Right atrium auricular region (tissue), 2 donors: ENCODE data around the gene PRDM2. TPM values are rescaled to one million over a fixed set of nuclear protein-coding genes. Genes with fewer than 3 reads are reported as not detected.

Experiments used
- DNase-seq: peaks from one replicate; pipeline ENCODE4 v3.0.0-alpha.2; 2019; ENCODE audit warnings: low spot score
- H3K27ac ChIP-seq, 2 donors: fragments of 200-600 bp; sonication (generic); 1 replicate in 1 of 2; 2 replicates in 1 of 2; pipeline ENCODE4 v1.5.1; 2016 to 2019
- H3K27me3 ChIP-seq, 2 donors: fragments of 200-600 bp; sonication (generic); one replicate each; pipeline versions ENCODE4 v1.5.1 to v1.6.0; 2017 to 2019
- H3K36me3 ChIP-seq: fragments of 200-600 bp; sonication (generic); one replicate; pipeline ENCODE4 v1.5.1; 2016
- H3K4me1 ChIP-seq, 2 donors: fragments of 200-600 bp; sonication (generic); one replicate each; pipeline versions ENCODE4 v1.5.1 to v1.6.0; 2017 to 2019
- H3K4me3 ChIP-seq, 2 donors: fragments of 200-600 bp; sonication (generic); 1 replicate in 1 of 2; 2 replicates in 1 of 2; pipeline ENCODE4 v1.5.1; 2017 to 2019; ENCODE audit warnings: mild to moderate bottlenecking in 1 of 2, moderate library complexity in 1 of 2
- H3K9me3 ChIP-seq, 2 donors: fragments of 200-600 bp; sonication (generic); one replicate each; pipeline ENCODE4 v1.5.1; 2019
- total RNA-seq, 2 donors: library from RNA; depleted of rRNA; stranded (reverse); fragments of >200 nt; gene quantifications; one replicate each; pipeline ENCODE4 v1.1.0, GENCODE V29; 2016
- TF ChIP-seq, protein P1 (sequence below), 2 donors: fragments of 200-600 bp; sonication (generic); IDR thresholded peaks; one replicate each; pipeline ENCODE4 v1.5.1; 2019; ENCODE audit warnings: antibody characterized with exemption in 2 of 2

The PRDM2 gene
- total RNA-seq, 2 donors from 2014 or later: 20.5 to 22.8 TPM

DNA sequence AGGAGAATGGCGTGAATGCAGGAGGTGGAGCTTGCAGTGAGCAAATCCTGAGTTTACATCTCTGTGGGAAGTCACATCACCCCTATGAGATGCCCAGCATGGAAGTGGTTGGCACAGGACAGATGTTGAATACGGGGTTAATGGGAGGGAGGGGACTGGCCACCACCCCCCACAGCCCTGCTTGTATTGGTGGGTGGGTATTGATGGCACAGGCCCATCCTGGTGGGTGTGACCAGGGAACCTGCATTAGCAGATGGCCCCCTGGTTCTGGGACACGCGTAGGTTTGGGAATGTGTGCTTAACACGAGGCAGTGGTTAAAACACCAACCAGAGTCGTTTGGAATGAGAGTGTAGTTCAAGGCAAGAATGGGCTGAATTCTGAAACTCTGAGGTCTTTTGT lies 117.9 kb downstream of the PRDM2 start:
- H3K4me1 ChIP-seq: no peaks in the 10 kb centered on the region
- H3K27ac ChIP-seq: no peak overlapping the region
- H3K36me3 ChIP-seq: peaks cover 5% of the 10 kb centered on the region
- TF ChIP-seq, protein P1, sequence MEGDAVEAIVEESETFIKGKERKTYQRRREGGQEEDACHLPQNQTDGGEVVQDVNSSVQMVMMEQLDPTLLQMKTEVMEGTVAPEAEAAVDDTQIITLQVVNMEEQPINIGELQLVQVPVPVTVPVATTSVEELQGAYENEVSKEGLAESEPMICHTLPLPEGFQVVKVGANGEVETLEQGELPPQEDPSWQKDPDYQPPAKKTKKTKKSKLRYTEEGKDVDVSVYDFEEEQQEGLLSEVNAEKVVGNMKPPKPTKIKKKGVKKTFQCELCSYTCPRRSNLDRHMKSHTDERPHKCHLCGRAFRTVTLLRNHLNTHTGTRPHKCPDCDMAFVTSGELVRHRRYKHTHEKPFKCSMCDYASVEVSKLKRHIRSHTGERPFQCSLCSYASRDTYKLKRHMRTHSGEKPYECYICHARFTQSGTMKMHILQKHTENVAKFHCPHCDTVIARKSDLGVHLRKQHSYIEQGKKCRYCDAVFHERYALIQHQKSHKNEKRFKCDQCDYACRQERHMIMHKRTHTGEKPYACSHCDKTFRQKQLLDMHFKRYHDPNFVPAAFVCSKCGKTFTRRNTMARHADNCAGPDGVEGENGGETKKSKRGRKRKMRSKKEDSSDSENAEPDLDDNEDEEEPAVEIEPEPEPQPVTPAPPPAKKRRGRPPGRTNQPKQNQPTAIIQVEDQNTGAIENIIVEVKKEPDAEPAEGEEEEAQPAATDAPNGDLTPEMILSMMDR (IDR thresholded peaks at IDR 0.05): no peak
- DNase-seq: no peak
- no peaks in the 10 kb centered on the region for H3K9me3 ChIP-seq
- no peak overlapping the region for H3K4me3 ChIP-seq
- H3K27me3 ChIP-seq: no peaks in the 10 kb centered on the region

DNA sequence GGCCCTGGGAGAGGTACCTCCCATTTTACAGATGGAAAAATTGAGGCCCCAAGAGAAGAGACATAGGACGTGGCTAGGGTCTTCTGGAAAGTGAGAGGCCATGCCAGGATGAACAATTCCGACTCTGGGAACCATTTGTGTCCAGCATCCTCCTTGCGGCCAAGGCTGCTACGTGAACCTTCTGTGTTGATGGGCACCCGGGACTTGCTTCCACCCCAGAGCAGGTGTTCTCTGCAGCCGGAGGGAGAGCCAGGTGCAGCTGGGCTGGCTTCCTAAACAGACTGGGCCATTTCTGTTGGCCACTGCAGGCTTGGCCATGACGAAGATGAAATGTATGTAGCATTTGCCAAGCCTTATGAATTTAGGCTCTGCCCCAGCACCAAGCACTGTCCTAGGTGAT lies 118.9 kb downstream of the PRDM2 start:
- TF ChIP-seq, protein P1 (IDR thresholded peaks at IDR 0.05): no peak
- peaks cover 5% of the 10 kb centered on the region for H3K36me3 ChIP-seq
- no peak for DNase-seq

DNA sequence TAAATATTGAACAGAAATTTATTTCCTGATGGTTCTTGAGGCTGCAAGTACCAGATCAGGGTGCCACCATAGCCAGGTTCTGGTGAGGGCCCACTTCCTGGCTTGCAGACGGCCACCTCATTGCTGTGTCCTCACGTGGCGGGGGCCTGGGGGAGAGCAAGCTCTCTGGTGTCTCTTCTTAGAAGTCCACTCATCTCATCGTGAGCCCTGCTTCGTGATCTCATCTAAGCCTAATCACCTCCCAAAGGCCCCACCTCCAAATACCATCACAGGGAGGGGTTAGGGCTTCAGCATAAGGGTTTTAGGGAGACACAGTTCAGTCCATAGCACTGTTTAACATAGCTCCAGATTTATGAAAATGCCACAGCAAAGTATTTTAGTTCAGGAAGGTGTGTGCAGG lies 119.7 kb downstream of the PRDM2 start:
- H3K4me3 ChIP-seq: no peak overlapping the region
- H3K4me1 ChIP-seq: no peaks in the 10 kb centered on the region
- no peaks in the 10 kb centered on the region for H3K9me3 ChIP-seq
- peak; percentile 21 for DNase-seq
- TF ChIP-seq, protein P1 (IDR thresholded peaks at IDR 0.05): no peak
- no peak overlapping the region for H3K27ac ChIP-seq
- no peaks in the 10 kb centered on the region for H3K27me3 ChIP-seq
- H3K36me3 ChIP-seq: peaks cover 5% of the 10 kb centered on the region

More for the DNA sequence above, 118.9 kb downstream of the PRDM2 start:
- Histone ChIP-seq H3K4me3 (no peak overlapping the region), H3K27ac (no peak overlapping the region), H3K4me1 (no peaks in the 10 kb centered on the region), H3K9me3 (no peaks in the 10 kb centered on the region), H3K27me3 (no peaks in the 10 kb centered on the region)

DNA sequence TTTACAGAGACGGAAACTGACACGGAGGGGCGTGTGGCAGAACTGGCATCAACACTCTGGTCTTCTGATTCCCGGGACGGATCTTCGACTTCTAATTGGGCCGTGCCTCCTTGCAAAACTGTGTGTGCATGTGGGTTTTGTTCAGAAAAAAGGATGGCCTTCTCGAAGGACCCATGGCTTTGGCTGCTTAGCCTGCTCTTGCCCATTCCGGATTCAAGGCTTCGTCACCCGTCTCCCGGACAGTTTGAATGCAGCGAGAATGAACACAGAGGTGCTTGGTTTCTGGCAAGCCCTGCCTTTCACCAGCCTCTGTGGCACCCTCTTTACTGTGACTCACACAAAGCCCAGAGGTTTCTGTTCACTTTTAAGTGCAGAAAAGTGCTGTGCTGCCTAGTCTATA lies 120.1 kb downstream of the PRDM2 start:
- Histone ChIP-seq H3K36me3 (peaks cover 5% of the 10 kb centered on the region), H3K9me3 (no peaks in the 10 kb centered on the region), H3K4me3 (no peak overlapping the region), H3K27me3 (no peaks in the 10 kb centered on the region), H3K4me1 (no peaks in the 10 kb centered on the region), H3K27ac (no peak overlapping the region)
- peak; percentile 34 for DNase-seq
- TF ChIP-seq, protein P1 (IDR thresholded peaks at IDR 0.05): no peak

DNA sequence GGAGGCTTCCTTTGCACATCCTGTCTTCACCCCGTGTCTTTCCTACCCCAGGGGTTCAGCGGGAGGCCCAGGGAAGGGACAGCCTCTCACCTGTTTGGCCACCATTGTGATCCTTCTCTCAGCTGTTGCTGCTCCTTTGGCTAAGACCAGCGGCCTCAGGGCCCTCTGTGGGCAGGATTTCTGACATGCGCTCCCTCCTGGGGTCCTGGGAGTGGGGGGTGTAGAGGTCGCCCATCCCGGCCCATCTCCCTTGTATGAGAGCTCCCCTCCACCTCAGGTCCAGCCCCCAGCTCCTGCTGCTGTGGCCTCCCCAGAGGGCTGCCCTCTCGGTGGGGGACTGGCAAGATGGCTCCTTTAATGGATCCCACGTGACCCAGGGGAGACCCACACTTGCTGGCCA lies 120.5 kb downstream of the PRDM2 start:
- TF ChIP-seq, protein P1 (IDR thresholded peaks at IDR 0.05): no peak
- H3K4me1 ChIP-seq: no peaks in the 10 kb centered on the region
- DNase-seq: peak; percentile 43
- peaks cover 5% of the 10 kb centered on the region for H3K36me3 ChIP-seq
- no peaks in the 10 kb centered on the region for H3K9me3 ChIP-seq
- no peaks in the 10 kb centered on the region for H3K27me3 ChIP-seq
- H3K4me3 ChIP-seq: no peak overlapping the region
- no peak overlapping the region for H3K27ac ChIP-seq

DNA sequence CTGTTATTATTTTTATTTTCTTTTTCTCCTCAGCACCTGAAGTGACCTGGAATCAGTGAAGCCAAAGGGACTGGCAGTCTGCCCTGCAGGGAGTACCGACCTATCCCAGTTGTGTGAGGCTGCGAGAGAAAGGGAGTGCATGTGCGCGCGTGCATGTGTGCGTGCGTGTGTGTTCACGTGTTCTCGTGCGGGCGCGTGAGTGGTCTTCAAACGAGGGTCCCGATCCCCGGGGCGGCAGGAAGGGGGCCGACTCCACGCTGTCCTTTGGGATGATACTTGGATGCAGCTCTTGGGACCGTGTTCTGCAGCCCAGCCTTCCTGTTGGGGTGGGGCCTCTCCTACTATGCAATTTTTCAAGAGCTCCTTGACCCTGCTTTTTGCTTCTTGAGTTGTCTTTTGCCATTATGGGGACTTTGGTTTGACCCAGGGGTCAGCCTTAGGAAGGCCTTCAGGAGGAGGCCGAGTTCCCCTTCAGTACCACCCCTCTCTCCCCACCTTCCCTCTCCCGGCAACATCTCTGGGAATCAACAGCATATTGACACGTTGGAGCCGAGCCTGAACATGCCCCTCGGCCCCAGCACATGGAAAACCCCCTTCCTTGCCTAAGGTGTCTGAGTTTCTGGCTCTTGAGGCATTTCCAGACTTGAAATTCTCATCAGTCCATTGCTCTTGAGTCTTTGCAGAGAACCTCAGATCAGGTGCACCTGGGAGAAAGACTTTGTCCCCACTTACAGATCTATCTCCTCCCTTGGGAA lies 123.3 kb downstream of the PRDM2 start:
- Histone ChIP-seq H3K27ac (no peak overlapping the region), H3K36me3 (no peaks in the 10 kb centered on the region), H3K4me3 (no peak overlapping the region), H3K4me1 (no peaks in the 10 kb centered on the region), H3K9me3 (no peaks in the 10 kb centered on the region), H3K27me3 (no peaks in the 10 kb centered on the region)
- TF ChIP-seq, protein P1 (IDR thresholded peaks at IDR 0.05): no peak
- DNase-seq: peak; percentile 38
